Glomerular visceral epithelial cell (primary cell): ENCODE data around the gene CRYBG2.
A peak's percentile ranks its signal among the peaks of the same experiment; 100 is the strongest.

Experiments
- DNase-seq: peaks from one replicate; pipeline ENCODE4 v3.0.0-alpha.2; 2016; ENCODE audit errors: extremely low spot score

CRYBG2 gene

DNA sequence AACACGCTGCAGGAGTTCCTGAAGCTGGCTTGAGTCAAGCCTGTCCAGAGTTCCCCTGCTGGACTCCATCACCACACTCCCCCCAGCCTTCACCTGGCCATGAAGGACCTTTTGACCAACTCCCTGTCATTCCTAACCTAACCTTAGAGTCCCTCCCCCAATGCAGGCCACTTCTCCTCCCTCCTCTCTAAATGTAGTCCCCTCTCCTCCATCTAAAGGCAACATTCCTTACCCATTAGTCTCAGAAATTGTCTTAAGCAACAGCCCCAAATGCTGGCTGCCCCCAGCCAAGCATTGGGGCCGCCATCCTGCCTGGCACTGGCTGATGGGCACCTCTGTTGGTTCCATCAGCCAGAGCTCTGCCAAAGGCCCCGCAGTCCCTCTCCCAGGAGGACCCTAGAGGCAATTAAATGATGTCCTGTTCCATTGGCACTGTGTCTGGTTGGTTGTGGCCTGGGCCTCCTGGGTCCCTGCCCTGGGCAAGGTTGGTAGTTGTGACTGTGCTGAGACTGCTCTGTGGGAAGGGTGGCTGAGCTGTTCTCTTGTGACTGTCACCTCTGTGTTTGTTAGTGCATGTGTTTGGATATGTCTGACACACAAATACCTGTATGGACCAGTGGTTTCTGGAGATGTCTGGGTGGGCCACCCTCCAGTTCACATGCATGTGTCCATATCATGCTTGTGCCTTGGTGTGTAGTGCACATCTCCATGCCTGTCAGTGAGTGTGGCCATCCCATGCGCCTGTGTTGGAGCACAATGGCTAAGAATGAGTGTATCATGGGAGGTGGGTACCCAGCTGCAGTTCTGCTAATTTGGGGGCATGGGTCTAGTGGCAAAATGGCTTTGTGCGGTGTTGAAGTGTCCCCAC is 72.6 kb downstream of the CRYBG2 start:
- no peak for DNase-seq

DNA sequence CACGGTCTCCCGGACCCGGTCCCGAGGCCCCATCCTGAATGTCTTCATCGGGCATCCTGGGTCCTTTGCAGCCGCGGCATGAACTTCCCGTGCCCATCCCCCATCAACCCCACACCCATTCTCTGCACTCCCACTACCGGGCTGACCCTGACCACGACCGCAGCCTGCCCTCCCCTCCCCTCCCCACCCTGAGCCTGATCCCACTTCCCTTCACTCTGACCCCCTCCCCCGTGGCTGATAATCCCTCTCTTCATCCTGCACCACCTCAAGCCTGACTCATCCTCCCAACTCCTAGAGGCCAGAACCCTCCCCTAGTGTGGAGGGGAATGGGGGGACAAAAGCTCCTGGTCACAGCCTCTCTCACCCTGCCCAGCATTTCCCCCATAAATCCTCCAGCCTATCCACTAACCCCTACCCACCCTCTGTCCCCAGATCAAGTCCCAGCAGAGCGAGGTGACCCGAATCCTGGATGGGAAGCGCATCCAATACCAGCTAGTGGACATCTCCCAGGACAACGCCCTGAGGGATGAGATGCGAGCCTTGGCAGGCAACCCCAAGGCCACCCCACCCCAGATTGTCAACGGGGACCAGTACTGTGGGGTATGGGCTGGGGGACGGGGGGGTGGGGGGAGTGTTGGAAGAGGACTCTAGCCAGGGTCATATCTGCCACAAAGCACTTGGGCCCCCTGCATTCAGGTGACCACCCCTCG is 73.4 kb downstream of the CRYBG2 start:
- peak; percentile 66 for DNase-seq

GRCh38 chr1:26279456-26280332 is 74.2 kb downstream of the CRYBG2 start, which contains the start of gene SH3BGRL3:
SH3BGRL3 (plus strand) TSS chr1:26280086; CDS start chr1:26280156, 70 bp downstream.
- peak; percentile 82 for DNase-seq

DNA sequence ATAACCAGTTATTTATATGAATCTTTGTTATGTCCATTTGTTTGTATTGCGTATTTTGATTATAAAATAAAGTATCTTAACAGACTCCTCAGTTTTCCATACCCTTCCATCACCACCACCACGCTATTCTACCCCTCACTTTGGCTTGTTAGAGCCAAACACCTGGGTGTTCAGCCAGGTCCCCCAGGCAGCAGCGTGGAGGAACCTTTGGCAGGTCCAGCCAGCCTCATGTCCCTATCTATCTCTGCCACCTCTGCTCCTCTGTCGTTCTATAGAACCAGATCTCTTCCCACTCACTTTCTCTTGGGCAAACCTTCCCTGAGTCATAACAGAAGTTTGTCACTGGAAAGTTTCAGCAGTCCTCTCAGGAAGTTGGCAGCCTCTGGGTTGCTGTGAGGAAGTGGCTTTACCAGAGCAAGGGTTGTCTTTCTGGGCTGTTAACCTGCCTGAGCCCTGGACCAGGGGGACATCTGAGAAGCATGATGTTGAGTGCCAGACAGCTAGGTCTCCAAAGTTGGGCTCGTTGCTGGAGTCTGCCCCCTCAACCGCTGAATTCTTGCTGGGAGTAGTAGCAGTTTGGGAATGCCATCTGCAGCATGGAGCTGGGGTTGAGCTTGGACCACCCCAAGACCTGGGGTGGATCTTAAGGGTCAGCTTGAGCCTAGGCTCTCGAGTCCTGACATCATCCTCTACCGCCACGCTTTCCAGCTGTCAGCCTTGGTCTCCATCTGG is 75.0 kb downstream of the CRYBG2 start:
- DNase-seq: peak; percentile 47

DNA sequence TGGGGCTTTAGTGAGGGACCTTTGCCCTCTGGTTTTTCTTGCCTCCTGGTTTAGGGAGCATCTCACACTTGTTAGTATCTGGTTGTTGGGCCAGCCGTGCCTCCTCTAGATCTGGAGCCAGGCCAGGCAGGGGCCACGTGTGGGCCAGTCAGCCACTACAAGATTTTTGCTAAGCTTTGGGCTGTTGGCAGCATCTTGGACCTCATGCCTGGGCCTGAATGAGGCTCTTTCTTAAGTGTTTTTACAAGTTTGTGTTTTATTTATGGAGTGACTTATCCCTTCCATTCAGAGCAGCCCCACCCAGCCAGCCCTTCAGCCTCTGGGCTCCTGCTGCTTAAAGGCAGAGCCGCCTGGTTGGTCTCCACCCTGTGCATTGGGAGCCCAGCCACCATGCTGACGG is 75.6 kb downstream of the CRYBG2 start:
- DNase-seq: no peak

DNA sequence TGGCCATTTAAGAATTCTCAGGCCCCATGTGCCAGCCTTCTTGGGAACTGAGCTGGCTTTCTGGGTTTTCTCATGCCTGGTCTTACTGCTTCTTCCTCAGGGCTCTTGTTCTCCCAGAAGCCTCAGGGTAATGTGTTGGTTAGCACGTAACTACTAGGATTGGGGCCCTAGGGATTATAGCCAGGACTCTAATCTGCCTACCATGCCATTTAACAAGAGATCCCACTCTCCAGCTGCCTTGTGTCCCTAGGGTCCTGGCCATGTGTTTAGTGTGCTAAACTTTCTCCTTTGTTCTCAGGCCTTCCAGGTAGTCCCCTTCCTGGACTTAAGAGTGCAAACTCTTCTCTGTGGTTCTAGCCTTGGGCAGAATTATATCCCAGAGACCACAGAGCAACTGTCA is 76.2 kb downstream of the CRYBG2 start:
- no peak for DNase-seq

- DNase-seq: no peak
Observed at GRCh38 chr1:26277261-26277661, 76.7 kb downstream of the CRYBG2 start.

DNA sequence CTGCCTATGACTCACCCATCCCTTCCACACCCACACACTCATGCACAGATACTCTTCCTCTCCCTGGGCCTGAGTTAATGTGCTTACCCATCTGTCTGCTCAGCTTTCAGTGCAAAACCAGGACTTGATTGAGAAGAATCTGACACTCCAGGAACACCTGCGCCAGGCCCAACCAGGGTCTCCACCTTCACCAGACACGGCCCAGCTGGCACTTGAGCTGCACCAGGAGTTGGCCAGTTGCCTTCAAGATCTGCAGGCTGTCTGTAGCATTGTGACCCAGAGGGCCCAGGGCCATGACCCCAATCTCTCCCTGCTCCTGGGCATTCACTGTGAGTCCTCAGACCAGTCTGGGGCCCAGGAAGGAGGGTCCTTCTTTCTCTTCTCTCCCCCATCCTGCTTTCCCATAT is 77.5 kb downstream of the CRYBG2 start:
- no peak for DNase-seq

DNA sequence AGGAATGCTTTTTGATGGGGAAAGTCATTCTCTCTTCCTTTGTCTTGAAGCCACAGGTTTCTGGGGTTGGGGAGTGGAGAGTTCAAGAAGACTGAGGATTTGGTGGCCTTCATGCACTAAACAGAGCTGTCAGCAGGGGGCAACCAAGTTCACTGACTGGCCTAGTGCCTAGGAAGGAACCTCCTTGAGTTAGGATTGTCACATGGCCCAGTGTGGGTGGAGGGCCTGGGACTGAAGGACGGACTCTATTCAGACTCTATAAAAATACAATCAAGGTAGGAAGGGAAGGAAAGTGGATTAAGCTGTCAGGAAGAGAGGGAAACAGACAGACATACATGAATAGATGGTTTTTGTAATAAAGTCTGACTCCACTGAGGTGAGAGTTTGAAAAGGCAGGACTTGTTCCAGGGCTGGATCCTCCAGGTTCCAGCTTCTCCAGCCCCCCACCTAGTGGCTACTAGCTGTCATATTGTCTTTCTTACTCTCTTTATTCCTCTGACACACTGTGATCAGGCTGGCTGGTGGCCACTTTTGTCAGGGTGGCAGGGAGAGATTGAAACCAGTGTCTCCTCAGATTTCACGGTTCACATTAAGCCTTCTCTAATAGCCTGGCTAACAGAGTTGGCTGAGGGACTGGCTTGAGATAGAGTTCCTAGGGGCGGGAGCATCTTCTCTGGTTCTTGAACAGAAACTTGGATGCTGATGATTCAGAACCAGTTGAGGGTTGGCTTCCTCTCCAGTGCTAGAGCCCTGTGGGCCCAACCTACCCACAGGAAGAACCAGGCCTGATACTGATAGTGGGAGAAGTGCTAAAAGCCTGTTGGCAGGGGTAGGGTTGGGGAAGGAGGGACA is 78.1 kb downstream of the CRYBG2 start:
- peak; percentile 88 for DNase-seq

- no peak for DNase-seq
Observed at GRCh38 chr1:26274801-26275425, 79.0 kb downstream of the CRYBG2 start.
